Activated naive CD4-positive, alpha-beta T cell treated with Interleukin-2 at 50 U/mL for 16 hours (primary cell): Measurements from ENCODE around the gene KRI1.

Experiments used
- DNase-seq: peaks from one replicate; pipeline ENCODE4 v3.0.0-alpha.2; 2020

KRI1 gene

DNA sequence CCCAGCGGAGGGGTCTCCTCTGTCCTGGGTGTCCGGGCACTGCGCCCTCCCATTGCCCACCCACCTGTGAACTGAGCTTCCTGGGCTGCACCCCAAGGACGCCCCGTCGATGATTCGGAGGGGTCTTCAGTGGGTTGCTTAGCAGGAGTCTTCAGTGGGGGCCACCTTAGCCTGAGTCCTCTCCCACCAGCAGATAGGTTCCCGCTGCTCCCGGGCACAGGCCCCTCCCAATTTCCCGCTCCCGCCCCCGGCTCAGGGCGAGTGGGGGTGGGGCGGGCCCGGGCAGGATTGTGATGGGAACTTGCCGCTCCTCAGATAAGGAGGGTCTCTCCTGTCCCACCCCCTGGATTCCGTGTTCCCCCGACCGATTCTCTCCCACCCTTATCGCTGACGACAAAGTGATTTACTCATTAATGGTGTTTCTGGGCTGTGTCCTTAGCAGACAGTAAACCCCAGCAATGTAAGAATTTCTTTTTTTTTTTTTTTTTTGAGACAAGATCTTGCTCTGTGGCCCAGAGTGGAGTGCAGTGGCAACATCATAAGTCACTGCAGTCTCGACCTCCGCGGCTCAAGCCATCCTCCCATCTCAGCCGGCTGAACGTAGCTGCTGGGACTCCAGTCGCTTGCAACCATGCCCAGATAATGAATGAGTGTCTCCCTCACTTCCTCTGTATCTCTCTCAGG lies 47.9 kb downstream of the KRI1 start:
- DNase-seq: no peak

DNA sequence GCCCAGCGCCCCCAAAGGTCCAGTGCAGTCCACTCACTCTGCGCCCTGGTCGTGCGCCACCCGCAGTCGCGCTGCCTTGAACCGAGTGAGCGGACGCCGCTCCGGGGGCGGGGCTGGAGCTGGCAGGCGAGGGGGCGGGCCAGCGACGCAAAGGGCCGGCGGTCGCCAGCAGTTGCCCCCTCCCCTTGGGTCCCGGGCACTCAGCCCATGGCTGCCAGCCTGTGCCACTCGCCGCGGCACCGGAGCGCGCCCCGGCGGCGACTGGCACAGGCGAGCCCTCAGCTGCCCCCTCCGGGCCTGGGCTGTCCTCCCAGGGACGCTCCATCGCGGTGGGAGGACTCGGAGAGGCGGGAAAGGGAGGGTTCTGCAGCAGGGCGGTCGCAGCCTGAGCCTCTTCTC lies 48.5 kb downstream of the KRI1 start, which contains the start of gene S1PR5:
TSS of gene S1PR5 (minus strand) at position 87 of the 399 bp plus-strand sequence. CDS start 2,436 bp downstream, outside the sequence.
- no peak for DNase-seq

DNA sequence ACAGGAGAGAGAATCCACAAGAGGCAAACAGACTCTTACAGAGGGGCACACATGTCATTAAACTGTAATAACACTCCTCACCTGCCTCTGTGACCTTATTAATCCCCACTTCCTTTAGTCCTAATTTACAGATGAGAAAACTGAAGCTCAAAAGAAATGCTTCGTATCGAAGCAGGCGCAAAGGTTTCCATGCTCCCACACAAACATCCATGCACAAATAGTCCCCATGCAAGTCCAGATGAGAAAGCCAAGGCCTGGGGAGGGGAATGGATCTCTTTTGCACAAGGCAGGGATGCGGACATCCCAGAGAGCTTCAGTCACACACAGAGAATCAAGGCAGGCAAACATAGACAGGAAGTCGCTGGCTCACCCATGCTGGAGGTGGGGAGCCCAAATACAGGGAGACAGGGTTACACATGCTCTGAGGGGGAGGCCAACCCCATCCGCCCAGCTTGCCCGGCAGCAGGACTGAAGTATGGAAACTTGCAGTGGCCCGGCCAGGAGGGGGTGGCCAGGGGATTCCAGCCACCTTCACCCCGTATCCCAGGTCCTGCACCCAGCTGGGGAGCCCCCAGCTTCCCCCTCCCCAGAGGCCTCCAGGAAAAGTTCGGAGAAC lies 49.0 kb downstream of the KRI1 start:
- no peak for DNase-seq

DNA sequence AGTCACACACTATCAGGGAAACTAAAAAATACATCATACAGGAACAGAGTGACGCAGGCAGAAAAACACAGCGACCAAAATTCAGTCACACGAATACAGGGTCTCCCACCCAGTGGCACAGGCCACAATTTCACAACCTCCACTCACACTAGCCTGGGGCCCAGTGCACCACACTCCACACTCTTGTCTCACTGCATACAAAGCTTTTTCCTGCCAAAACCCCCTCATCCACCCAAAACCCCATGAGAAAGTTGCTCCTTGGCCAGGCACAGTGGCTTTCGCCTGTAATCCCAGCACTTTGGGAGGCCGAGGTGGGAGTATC lies 49.8 kb downstream of the KRI1 start:
- no peak for DNase-seq

DNA sequence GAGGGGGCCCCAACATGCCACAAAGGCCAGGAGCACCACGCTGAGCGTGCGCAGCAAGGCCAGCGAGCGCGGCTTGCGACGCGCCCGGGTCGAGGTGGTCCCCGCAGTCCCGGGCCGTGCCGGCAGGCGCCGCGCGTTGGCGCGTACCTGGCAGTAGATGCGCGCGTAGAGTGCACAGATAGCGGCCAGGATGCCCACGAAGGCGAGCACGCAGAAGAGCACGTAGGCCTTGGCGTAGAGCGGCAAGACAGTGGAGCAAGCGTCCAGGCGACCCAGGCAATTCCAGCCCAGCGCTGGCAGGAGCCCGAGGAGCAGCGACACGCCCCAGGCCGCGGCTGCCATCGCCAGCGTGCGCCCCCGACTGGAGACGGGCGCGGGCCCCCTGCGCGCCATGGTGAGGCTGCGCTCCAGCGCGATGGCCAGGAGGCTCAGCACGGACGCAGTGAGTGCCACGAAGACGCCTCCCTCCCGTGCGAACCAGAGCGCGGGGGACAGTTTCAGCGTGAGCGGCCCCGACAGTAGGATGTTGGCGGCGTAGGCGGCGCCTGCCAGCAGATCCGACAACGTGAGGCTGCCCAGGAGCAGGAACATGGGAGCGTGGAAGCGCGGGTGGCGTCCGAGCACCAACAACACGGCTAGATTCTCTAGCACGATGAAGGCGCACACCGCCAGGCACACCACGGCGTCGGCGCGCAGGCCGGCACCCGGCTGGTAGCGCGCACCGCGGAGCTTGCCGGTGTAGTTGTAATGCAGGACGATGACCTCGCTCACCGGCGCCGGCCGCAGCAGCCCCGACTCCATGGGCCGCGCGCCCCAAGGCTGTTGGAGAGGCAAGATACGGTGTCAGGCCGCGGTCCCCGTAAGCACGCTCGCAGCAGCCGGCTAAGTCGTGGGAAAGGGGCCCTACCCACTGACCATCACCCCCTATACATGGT lies 51.3 kb downstream of the KRI1 start:
- peak; percentile 36 for DNase-seq

DNA sequence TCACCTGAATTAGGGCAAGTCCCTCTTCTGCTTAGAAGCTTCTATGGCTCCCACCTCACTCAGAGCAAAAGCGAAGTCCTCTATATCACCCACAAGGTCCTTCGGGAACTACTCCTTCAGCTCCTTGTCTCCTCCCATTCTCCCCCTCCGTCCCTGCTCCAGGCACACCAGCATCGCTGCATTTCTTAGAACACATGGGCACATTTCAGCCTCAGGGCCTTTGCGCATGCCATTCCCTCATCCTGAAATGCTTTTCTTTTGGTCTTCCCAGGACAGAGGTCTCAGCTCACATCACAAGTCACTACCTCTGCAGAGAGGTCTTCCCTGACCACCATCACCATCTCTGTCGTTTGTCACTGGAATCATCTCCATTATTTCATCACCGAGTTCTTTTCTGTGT lies 52.6 kb downstream of the KRI1 start:
- no peak for DNase-seq

DNA sequence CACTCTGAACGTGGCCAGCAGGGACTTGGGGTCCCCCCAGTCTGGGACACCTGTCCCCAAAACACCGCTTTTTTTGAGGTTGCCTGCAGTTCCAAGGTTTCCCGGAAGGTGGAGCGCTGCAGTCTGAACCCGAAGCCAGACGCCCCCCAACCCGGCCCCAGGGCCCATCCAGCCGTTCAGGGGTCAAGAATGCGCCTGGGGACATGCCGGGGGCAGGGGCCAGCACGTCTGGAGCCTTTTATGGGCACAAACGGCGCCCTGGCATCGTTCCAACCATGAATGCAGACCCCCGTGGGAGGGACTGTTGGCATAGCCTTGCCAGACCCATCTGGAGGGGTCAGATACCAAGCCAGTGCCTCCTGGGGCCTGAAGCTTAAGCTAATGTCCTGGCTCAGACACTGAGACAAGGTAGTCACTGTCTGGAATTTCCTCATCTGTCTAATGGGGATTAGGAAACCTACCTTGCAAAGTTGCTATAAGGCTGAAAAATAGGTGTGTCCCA lies 55.5 kb downstream of the KRI1 start:
- DNase-seq: peak; percentile 70

DNA sequence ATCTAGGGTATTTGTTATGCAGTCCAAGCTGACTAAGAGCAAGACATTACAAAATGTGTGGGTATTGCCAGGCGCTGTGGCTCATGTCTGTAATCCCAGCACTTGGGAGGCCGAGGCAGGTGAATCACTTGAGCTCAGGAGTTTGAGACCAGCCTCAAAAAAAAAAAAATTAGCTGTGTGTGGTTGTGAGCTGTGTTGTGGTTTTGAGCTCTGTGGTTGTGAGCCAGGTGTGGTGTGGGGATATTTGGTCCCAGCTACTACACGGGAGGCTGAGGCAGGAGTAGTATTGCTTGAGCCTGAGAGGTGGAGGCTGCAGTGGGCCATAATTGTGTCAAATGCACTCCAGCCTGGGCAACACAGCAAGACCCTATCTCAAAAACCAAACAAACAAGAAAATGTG lies 57.1 kb downstream of the KRI1 start:
- DNase-seq: peak; percentile 37

DNA sequence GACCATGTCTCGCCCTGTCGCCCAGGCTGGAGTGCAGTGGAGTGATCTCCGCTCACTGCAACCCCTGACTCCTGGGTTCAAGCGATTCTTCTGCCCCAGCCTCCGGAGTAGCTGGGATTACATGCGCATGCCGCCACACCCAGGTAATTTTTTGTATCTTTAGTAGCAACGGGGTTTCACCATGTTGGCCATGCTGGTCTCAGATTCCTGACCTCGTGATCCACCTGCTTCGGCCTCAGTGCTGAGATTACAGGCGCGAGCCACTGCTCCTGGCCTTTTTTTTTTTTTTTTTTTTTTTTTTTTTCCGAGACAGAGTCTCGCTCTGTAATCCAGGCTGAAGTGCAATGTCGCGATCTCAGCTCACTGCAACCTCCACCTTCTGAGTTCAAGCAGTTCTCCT lies 57.8 kb downstream of the KRI1 start:
- no peak for DNase-seq

DNA sequence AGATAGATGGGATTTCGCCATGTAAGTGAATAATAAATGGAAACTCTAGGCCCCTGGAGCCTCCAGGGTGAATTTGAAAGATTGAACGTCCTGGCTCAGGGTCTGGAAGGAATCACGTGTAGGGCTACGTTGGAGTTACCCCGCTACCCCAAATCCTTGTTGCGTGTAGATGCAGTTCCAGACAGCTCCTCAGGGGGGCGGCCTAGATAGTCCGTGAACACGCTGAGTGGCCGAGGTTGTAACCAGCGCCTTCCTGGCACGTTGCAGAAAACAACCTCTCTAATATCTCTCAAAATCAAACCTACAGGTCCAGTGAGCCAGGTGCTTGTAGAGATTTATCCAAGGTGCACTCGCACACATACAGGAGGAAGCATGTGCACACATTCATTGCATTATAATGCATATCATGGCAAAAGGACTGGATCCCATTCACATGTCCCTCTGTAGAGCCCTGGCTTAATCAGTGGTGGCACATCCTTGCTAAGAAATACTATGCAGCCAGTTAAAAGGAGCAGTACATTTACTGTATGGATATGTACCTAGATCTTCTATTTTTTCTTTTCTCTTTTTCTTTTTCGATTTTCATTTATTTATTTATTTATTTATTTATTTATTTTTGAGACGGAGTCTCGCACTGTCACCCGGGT lies 60.1 kb downstream of the KRI1 start:
- DNase-seq: peak; percentile 85
